GM18505 (cell line): Measurements from ENCODE around the gene TNFRSF6B.
"Not testable (repeated sequence)": the region's sequence is repeated elsewhere in the genome, so short reads cannot be mapped to it uniquely, and the experiment has no call there.

Experiments
- ATAC-seq: cut with Tn5 transposase; IDR thresholded peaks from one replicate; pipeline ENCODE4 v1.9.1; 2021; ENCODE audit not compliant: unreplicated experiment
- POLR2A ChIP-seq: IDR thresholded peaks from 4 replicates; pipeline ENCODE4 v1.6.1; 2011; ENCODE audit warnings: borderline replicate concordance; ENCODE audit not compliant: insufficient read depth, insufficient read length; ENCODE audit errors: extremely low read depth

TNFRSF6B gene

GRCh38 chr20:63696628-63697356 lies at the start of gene TNFRSF6B:
TSS of gene TNFRSF6B (plus strand) at chr20:63696652. CDS start at chr20:63696768, 116 bp downstream.
- no peak for TF ChIP-seq POLR2A
- no peak for ATAC-seq

GRCh38 chr20:63648190-63648589 lies 48.3 kb upstream of the TNFRSF6B start:
- no peak for TF ChIP-seq POLR2A
- ATAC-seq = no peak

- ATAC-seq = no peak
- TF ChIP-seq POLR2A = no peak
Measured at GRCh38 chr20:63648895-63649589, 47.4 kb upstream of the TNFRSF6B start.

GRCh38 chr20:63650486-63650885 lies 46.0 kb upstream of the TNFRSF6B start:
- ATAC-seq = not testable (repeated sequence)

GRCh38 chr20:63651942-63652191 lies 44.6 kb upstream of the TNFRSF6B start:
- no peak for ATAC-seq
- no peak for TF ChIP-seq POLR2A

GRCh38 chr20:63652192-63652980 lies 44.1 kb upstream of the TNFRSF6B start:
- no peak for ATAC-seq
- TF ChIP-seq POLR2A = no peak

- ATAC-seq = no peak
- no peak for TF ChIP-seq POLR2A
Measured at GRCh38 chr20:63653041-63653973, 43.1 kb upstream of the TNFRSF6B start, which contains the start of gene STMN3. TSS of gene STMN3 (minus strand) at chr20:63653424. CDS start at chr20:63653345, 79 bp downstream.

- TF ChIP-seq POLR2A = no peak
Measured at GRCh38 chr20:63653974-63654668, 42.3 kb upstream of the TNFRSF6B start.

GRCh38 chr20:63655249-63655648 lies 41.2 kb upstream of the TNFRSF6B start:
- ATAC-seq = no peak
- no peak for TF ChIP-seq POLR2A

More at GRCh38 chr20:63653974-63654668, 42.3 kb upstream of the TNFRSF6B start:
- no peak for ATAC-seq

GRCh38 chr20:63656451-63656850 lies 40.0 kb upstream of the TNFRSF6B start:
- TF ChIP-seq POLR2A = no peak
- no peak for ATAC-seq

- TF ChIP-seq POLR2A = no peak
- no peak for ATAC-seq
Measured at GRCh38 chr20:63657260-63657936, 39.1 kb upstream of the TNFRSF6B start.
